ENCODE results near the gene ZDHHC16. TPM values are rescaled to one million over a fixed set of nuclear protein-coding genes. Genes with fewer than 3 reads are reported as not detected.

ZDHHC16 gene
- total RNA-seq, 1 donor from 2014 or later: 31.9 TPM

GRCh38 chr10:97444212-97444611 lies 1.8 kb upstream of the ZDHHC16 start:
- DNase-seq (ENCODE audit: low read depth): no peak
- no peaks in the 10 kb centered on the region for H3K27me3 ChIP-seq (ENCODE audit: control insufficient read depth, insufficient read depth, low read length)
- no peak for FAIRE-seq
- TF ChIP-seq CTCF (IDR thresholded peaks at IDR 0.05; ENCODE audit: insufficient read depth, low read length, severe bottlenecking): no peak
- peaks cover 2% of the 10 kb centered on the region for H3K36me3 ChIP-seq (ENCODE audit: control insufficient read depth, insufficient read depth, low read length)
- H3K4me3 ChIP-seq (ENCODE audit: low read depth, low read length): no peak overlapping the region

- FAIRE-seq (no peak), DNase-seq (ENCODE audit: low read depth) (no peak)
- H3K27me3 ChIP-seq (ENCODE audit: control insufficient read depth, insufficient read depth, low read length): no peaks in the 10 kb centered on the region
- no peak for TF ChIP-seq CTCF (IDR thresholded peaks at IDR 0.05; ENCODE audit: insufficient read depth, low read length, severe bottlenecking)
- peak overlapping the region; percentile 63 for H3K4me3 ChIP-seq (ENCODE audit: low read depth, low read length)
- peaks cover 1% of the 10 kb centered on the region for H3K36me3 ChIP-seq (ENCODE audit: control insufficient read depth, insufficient read depth, low read length)
Observed at GRCh38 chr10:97445357-97445721, 636 bp upstream of the ZDHHC16 start.

DNA sequence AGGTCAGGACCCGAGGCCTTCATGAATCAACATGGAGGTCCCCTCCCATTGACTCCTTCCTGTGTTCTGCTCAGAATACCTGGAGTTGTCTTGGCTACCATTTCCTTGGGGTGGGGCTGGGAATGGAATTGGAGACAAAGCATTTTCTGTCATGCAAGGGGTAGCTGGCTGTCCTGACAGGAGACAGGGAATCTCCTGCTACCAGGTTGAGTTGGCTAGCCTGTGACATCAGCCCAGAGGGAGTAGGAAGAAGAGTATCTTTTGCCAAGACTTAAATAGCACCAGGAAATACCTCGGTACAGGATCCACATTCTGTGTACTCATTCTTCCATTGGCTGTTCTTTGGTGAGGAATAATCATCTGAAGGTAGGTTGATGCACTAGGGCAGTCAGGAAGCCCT lies 4.9 kb downstream of the ZDHHC16 start:
- no peak for TF ChIP-seq CTCF (IDR thresholded peaks at IDR 0.05; ENCODE audit: insufficient read depth, low read length, severe bottlenecking)
- no peak overlapping the region for H3K4me3 ChIP-seq (ENCODE audit: low read depth, low read length)
- peaks cover 5% of the 10 kb centered on the region for H3K36me3 ChIP-seq (ENCODE audit: control insufficient read depth, insufficient read depth, low read length)
- FAIRE-seq (peak; percentile 85), DNase-seq (ENCODE audit: low read depth) (peak; percentile 33)
- H3K27me3 ChIP-seq (ENCODE audit: control insufficient read depth, insufficient read depth, low read length): no peaks in the 10 kb centered on the region

GRCh38 chr10:97451605-97452004 lies 5.6 kb downstream of the ZDHHC16 start:
- Histone ChIP-seq H3K4me3 (ENCODE audit: low read depth, low read length) (no peak overlapping the region), H3K27me3 (ENCODE audit: control insufficient read depth, insufficient read depth, low read length) (no peaks in the 10 kb centered on the region), H3K36me3 (ENCODE audit: control insufficient read depth, insufficient read depth, low read length) (peaks cover 7% of the 10 kb centered on the region)
- FAIRE-seq: no peak
- TF ChIP-seq CTCF (IDR thresholded peaks at IDR 0.05; ENCODE audit: insufficient read depth, low read length, severe bottlenecking): no peak
- DNase-seq (ENCODE audit: low read depth): no peak

- no peaks in the 10 kb centered on the region for H3K27me3 ChIP-seq (ENCODE audit: control insufficient read depth, insufficient read depth, low read length)
- DNase-seq (ENCODE audit: low read depth) (no peak), FAIRE-seq (no peak)
- no peak for TF ChIP-seq CTCF (IDR thresholded peaks at IDR 0.05; ENCODE audit: insufficient read depth, low read length, severe bottlenecking)
- peaks cover 9% of the 10 kb centered on the region for H3K36me3 ChIP-seq (ENCODE audit: control insufficient read depth, insufficient read depth, low read length)
- no peak overlapping the region for H3K4me3 ChIP-seq (ENCODE audit: low read depth, low read length)
Observed at GRCh38 chr10:97452352-97452751, 6.4 kb downstream of the ZDHHC16 start.

DNA sequence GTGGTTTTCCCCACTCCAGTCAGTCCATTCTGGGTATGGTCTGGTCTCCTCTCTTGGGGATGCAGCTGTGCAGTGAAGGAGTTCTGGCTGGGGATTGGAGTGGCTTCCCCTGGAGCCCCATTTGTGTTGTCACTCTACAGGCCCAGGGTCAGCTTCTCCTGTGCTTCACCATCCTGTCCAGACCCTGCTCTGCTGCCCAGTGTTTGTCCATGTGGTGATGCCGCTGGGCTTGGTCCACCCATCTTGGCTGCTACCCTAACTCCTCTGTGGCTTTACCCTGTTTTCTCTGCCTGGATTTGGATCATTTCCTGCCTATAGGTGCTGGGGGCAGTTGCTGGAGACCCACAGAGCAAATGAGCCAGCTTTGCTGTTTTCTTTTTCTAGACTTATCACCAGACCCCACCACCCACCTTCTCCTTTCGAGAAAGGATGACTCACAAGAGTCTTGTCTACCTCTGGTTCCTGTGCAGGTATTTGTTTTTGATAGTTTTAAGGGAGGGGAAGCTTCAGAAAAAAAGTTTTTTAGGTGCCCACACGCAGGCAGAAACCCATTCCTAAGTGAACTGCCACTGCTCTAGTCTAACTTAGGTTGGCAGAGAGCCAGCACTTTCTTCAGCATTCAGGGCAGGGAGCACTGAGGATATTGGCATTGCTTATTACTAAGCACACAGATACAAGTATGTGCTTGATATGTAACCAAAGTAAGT lies 8.5 kb downstream of the ZDHHC16 start:
- H3K27me3 ChIP-seq (ENCODE audit: control insufficient read depth, insufficient read depth, low read length): no peaks in the 10 kb centered on the region
- TF ChIP-seq CTCF (IDR thresholded peaks at IDR 0.05; ENCODE audit: insufficient read depth, low read length, severe bottlenecking): no peak
- DNase-seq (ENCODE audit: low read depth): peak; percentile 82
- peaks cover 14% of the 10 kb centered on the region for H3K36me3 ChIP-seq (ENCODE audit: control insufficient read depth, insufficient read depth, low read length)
- no peak for FAIRE-seq
- H3K4me3 ChIP-seq (ENCODE audit: low read depth, low read length): no peak overlapping the region

Data from bronchial epithelial cell (primary cell).